Heart left ventricle (tissue), 13 donors: ENCODE data around the gene LYSET.

Source experiments
- CTCF ChIP-seq, 12 donors: fragments of 200-600 bp; sonication (generic) in 4 of 12; IDR thresholded peaks; one replicate each; pipeline versions ENCODE4 v1.5.0 to v1.8.0; 2018 to 2022; ENCODE audit warnings: antibody characterized with exemption in 12 of 12, mild to moderate bottlenecking in 5 of 12
- POLR2A ChIP-seq, 2 donors: fragments of 450-650 bp; IDR thresholded peaks; one replicate each; pipeline ENCODE4 v1.6.1; 2017; ENCODE audit warnings: antibody characterized with exemption in 2 of 2, mild to moderate bottlenecking in 2 of 2, moderate library complexity in 2 of 2
- donor health status: ischemic (EF 13 %, LVEDD 7.1; RV severe dilation, severe dysfunction).
- donor health status: DM: no; HTN: yes; CAD: no.
- donor health status: DM: no; HTN: no; CAD: no.
- donor health status: ischemic (EF 25% LVEDD 6.9; RV normal size, moderate dysfunction).
- donor health status: ischemic (EF 25% LVEDD 5.7; RV mildly dilated, moderate dysfunction).
- donor health status: ischemic (EF 35%, LVEDD 5.7; RV mildly dilated, moderate dysfunction).
- donor health status: nonischemic (EF 11% LVEDD 7.7; RV severe dilation, severe dysfunction).
- donor health status: DM: yes; HTN: yes; CAD: no.
- donor health status: PGD.
- donor health status: ischemic (EF 29% LVEDD 5.4; RV normal size, mild dysfunction).
- donor health status: nonischemic (EF 23%, LVEDD 6.1; RV moderate dilation, normal function).

- no peak for TF ChIP-seq CTCF (IDR thresholded peaks at IDR 0.05)
- no peak for TF ChIP-seq POLR2A (IDR thresholded peaks at IDR 0.05)
Observed at GRCh38 chr14:93171376-93171775, 13.7 kb upstream of the LYSET start.
